ENCODE measurements around the gene CFAP47. TPM values are rescaled to one million over a fixed set of nuclear protein-coding genes. Genes with fewer than 3 reads are reported as not detected.

Gene CFAP47
- total RNA-seq, 5 donors from 2014 or later (not counting 1 experiment from before 2014, with no cell fraction given): not detected

Other genes starting within 250 kb of the CFAP47 start
- not detected for gene MAGEB16, start 121.4 kb upstream of the CFAP47 start, total RNA-seq

Data from T-cell (primary cell).